DND-41 (cell line): ENCODE results near the gene MXD1.
A peak's percentile ranks its signal among the peaks of the same experiment; 100 is the strongest.

Experiments
- CTCF ChIP-seq: IDR thresholded peaks from 2 replicates; pipeline ENCODE4 v1.5.1; 2012; ENCODE audit warnings: borderline replicate concordance, low read length, moderate library complexity, mild to moderate bottlenecking; ENCODE audit not compliant: poor library complexity, severe bottlenecking; ENCODE audit errors: extremely low read depth
- EZH2 ChIP-seq: IDR thresholded peaks from 3 replicates; pipeline ENCODE4 v1.6.1; 2012; ENCODE audit warnings: borderline replicate concordance, low read depth, mild to moderate bottlenecking, moderate library complexity, low read length, inconsistent platforms; ENCODE audit not compliant: severe bottlenecking

- TF ChIP-seq CTCF (peak; percentile 71), EZH2 (no peak)
These were observed 2.8 kb upstream of the MXD1 start for GRCh38 chr2:69911985-69912563.
